ENCODE results near the gene SLC4A11.

DNA sequence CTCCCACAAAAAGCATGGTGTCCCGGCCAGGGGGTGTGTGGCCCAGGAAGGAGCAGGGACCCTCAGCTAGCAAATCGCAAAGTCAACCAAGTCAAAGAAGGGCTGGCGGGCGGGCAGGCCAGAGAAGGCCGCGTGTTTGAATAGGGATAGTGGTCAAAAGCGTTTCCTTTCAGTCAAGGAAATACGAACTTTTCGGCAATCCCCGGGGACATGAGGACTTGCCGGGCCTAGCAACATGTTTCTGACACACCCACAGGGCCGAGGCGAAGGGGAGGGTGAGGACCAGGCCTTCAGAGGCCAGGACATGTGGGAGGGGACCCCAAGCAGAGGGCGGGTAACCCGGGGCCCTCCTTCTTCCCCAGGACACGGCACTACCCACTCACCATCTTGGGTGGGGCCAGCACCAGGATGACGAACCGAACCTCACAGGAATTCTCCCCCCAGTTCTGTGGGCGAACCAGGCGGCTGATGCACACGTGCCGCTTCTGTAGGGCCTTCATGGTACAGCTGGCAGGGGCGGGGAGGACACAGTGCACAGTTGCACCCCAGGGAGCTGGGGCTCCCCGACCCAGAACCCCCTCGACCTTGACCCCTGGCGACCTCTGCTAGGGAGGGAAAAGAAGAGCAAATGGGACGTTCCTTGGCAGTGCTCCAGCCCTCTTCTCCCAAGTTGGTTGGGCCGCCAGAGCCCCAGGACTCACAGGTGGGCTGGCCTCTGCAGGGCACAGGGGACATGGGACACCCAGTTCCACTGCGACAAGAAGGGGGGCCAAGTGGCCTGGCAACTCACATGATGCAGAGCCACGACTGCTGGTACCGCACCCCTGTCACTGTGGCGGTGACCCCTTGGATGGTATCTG lies 5.6 kb downstream of the SLC4A11 start:
- TF ChIP-seq POLR2AphosphoS5 (IDR thresholded peaks at IDR 0.05; ENCODE audit: low read depth, low read length) (no peak), POLR2A (IDR thresholded peaks at IDR 0.05; ENCODE audit: low read depth, low read length) (no peak), POU2F2 (IDR thresholded peaks at IDR 0.05; ENCODE audit: low read depth, low read length) (no peak), TAF1 (IDR thresholded peaks at IDR 0.05; ENCODE audit: low read depth, low read length) (no peak)
